NCI-H510A treated with DMSO at 0.1 percent for 48 hours (cell line): ENCODE results near the gene MBNL2.

Experiments
- DNase-seq: peaks from one replicate; lab custom pipeline; 2025; lab: John Stamatoyannopoulos, UW

MBNL2 gene

GRCh38 chr13:97253581-97254293 lies 31.6 kb downstream of the MBNL2 start:
- no peak for DNase-seq

DNA sequence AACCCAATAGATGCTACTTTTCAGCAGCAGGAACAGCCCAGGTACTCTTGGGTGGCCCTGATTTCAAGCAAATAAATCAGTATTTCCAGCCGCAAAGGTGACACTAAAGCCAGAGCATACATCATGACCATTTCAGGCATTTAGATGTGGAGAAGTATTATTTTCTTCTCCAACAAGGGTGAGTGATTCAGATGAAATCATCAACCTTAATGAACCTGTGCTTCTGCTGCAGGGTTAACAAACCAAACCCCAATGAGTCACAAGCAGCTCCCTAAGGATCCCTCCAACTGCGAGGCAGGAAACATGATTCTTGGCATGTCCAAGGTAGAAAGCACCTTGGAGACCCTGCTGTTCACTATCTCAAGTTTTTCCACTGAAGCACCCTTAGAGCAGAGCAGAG lies 32.7 kb downstream of the MBNL2 start:
- no peak for DNase-seq

DNA sequence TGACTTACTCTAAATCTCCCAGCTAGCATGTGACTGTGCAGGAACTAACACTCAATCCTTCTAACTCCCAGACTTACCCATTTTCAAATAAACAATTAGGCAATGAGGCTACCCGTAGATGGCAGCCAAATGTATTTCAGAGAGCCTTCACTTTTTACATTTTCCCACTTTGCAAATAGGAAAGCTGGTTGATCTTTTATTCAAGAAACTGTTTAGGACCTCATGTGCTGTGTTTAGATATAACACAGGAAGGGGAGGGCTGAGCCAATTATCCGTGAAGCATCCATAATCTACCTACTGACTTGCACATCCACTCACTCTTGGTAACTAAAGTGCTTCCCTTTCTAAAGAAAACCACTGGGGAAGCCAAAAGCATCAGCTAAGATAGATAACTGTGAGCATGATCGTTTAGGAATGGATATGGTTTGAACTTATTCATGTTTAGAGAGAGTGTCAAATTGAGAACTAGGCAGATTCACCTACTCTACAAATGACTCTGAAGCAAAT lies 33.4 kb downstream of the MBNL2 start:
- no peak for DNase-seq

DNA sequence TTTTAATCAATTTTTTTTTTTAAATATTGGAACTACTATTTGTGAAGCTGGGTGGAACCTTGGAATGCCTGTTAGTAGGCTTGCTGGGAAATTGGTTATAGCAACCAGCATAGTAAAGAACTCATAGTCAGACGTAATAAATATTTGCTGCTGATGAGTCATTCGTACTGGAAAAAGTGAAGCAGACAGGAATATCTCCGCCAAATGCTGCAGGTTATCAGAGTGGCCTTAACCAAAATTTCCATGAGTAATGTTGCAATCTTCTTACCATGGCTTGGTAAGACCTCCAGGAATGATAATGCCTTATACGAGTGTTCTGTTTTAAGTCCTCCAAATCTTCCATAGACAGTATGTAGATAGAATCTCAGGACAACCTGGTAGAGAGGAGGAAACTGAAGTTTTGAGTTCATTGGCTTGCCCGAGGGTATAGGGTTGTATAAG lies 34.2 kb downstream of the MBNL2 start:
- DNase-seq, result no peak

GRCh38 chr13:97257228-97257755 lies 35.2 kb downstream of the MBNL2 start:
- DNase-seq, result peak; percentile 31

GRCh38 chr13:97257800-97258799 lies 36.0 kb downstream of the MBNL2 start:
- DNase-seq, result no peak

DNA sequence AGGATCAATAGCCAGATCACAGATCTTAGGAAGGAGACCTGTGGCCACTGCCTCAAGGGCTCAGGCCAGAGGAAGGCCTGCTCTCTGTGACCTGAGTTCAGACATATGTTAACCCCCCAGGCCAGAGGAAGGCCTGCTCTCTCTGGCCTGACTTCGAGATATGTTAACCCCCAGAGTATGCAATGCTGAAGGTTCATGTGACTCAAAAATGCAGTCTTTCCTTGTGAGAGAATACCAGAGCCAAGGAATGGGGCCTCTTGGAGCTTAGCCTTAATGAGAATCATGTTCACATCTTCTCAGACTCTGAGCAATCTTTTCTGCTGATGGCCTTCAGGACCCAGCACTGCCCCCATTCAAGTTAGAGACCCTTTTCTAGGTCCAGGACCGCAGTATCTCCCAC lies 36.7 kb downstream of the MBNL2 start:
- DNase-seq, result no peak

DNA sequence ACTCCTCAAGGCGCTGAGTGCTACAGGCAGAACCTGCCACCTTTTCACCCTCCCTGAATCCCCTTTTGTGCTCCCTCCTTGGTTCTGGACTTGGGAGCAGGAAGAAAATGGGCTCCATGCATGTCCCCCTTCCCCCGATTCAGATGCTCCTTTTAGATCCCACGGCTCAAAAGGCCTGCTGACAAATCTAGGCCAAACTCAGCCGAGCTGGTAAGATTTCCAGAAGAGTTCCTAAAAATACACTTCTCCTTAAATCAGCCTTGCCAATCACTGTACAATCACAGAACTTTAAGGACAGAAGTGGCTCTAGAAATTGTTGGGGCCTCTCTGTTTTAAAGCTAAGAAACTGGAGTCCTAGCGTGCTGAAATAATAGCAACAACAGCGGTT lies 37.3 kb downstream of the MBNL2 start:
- DNase-seq, result no peak

DNA sequence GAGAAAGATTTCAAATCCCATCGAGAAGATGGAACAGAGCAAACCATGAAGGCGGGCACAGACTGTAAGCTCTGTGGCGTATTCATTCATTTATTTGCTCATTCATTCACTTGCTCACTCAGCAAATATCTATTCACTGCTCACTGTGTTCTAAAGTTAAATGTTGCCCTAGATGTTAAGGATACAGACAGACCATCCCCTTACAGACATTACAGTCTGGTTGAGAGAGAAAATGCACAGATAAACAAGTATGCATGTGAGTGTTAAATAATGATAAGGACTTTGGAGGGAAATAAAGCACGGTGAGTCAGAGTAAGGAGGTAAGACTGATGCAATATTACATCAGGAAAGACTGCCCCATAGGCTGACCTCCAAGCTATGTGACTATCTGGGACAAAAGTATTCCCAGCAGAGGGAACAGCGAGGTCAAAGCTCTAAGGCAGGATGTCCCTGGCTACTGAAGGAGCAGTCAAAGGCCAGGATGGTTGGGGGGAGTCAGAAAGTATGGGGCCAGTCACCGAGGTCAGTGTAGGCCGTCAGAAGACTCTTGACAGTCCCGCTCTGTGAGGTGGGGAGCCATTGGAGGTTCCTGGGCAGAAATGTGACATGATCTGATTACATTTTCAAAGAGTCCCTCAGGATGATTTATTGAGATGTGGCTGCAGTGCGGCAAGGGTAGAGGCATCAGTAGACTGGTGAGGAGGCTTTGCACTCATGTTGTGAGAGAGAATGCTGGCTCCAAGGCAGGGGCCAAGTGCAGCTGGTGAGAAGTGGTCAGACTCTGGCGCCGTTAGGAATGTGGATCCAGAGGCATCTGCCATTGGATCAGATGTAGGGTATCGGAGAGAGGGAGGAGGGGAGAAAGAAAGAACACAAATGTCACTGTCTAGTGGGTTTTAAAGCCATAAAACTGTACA lies 37.9 kb downstream of the MBNL2 start:
- no peak for DNase-seq

DNA sequence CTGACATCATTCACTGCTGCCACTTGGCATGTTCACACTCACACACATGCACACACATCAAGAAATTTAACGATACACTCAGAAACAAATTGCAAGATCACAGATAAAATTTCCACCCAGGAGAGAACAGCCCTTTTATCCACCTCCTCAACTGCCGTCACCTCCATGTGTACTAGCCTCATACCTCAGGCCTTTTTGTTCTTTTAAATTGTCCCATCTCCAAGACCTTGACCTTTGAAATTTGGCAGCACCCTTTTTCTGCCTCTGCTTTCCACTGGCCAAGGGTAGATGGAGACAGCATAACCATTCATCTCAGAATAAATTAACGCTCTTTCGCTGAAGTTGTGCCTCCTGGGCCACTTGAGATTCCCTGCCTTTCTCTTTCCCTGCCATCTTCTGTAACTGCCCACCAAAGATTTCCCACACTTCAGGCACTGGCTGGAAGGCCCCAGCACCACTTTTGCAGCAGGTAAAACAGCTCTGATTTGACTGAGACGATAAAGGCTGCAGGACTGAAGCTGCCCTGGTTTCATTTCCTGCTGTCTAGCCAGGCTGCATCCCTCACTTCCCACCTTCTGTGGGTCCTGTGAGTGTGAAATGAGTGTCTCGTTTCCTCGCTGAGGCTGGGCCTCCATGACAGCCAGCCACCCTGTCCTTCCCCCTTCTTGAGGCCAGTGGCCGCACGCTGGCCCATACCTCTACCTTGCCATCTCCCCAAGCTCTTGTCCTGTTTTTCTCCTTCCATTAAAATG lies 39.3 kb downstream of the MBNL2 start:
- no peak for DNase-seq

GRCh38 chr13:97262058-97262457 lies 39.9 kb downstream of the MBNL2 start:
- DNase-seq, result no peak

GRCh38 chr13:97263160-97263559 lies 41.0 kb downstream of the MBNL2 start:
- no peak for DNase-seq

DNA sequence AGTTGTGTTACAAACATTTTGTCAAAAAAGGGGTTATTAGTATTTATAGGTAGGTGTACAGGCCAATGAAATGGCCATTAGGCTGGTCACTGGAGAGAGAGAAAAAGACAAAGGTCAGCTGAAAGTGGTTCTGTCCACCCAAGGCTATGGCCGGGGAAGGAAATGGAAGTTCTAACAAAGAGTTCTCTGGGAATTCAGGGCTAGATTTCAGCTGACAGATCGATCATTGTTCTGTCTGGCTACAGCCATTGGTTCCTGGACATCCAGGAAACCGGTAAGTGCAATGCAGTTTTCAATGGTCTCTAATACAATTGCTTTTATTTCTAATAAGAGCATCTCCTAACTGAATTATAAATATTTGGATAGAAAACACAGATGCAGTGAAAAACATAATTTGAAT lies 42.5 kb downstream of the MBNL2 start:
- no peak for DNase-seq

DNA sequence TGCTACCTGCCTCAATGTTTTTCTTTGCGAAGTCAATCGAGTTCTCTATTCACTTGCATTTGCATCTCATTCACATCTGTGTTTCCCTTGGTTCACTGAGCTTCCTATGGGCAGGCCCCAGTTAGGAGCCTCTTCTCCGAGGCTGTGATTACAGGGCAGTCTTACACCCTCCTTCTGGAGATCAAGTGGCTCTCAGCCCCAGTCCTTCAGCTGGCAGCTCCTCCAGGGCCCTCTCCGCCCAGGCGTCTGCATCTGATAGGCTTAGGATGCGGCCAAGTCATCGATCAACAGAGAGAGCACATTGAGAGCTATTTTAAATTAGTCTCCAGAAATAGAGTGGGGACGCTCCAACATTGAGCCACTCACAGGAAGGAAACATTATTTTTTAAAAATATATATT lies 44.2 kb downstream of the MBNL2 start:
- DNase-seq, result no peak

DNA sequence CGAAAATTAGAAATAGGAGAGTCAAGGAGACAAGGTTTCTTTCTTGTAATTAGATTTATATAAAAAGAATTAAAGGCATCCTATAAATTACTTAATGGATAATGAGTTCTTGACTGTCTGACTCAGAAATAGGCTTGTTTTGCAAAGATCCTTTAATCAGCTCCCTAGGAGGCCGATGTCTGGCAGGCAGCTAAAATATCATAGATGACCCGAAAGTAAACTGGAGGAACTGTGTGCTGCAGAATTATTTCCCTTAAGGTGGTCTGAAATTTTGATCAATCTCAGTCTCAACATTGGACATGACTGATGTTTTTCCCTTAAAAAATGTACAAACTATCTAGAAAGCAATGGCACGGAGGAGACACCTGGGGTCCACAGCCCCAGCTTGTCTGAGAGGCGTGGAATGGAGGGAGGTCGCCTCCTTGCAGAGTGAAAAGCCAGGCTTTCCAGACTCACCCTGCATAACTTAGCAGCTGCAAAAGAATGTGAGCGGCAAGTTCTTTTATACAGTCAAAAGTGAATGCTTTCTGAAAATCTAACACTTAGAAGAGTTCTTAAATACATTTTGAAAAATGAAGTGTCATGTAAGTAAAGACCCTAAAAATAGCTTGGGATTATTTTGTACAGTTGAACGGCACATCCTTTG lies 44.8 kb downstream of the MBNL2 start:
- no peak for DNase-seq

DNA sequence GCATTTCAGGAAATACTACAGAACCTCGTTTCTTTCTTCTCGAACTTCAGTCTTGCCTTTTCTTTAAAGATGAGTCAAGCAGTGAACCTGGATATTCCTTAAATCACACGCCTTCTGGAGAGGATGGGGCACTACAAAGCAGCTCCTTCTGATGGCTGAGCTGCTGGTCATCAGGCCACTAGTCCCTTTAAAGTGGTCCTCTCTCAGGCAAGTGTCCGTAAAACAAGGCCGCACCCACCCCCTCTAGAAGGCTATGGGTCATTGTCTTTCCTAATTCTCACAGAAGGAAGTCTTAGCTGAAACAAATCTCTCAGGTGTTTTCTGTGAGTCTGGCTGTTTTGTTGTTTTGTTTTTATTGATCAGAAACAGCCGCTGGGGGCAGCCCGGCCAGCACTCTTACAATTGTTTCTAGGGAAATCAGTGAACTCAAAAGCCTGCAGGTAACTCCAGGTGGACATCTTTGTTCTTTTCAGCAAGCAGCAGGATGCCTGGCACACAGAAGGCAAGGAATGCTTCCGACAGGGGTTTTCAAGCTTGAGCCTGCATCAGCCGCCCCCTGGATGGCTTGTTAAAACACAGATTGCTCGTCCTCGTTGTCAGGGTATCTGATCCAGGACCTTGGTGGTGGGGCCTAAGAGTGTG lies 45.4 kb downstream of the MBNL2 start:
- DNase-seq, result no peak

DNA sequence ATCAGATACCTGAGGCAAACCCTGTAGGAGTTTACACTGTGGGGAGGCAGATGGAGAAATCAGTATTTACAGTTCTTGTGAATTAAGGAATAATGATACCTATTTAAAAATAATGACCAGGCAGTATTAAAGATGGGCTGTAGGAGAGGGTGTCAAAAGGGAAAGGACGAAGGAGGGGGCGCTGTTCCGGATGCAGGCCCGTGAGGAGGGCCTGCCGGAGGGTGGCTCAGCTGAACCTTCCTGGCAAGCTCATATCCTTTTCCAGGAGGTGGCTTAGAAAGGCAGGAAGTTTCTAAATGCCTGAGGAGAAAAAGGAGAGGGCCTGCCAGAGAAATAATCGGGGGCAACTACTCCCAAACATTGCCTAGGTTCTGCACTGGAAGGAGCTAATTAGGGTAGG lies 46.6 kb downstream of the MBNL2 start:
- DNase-seq, result no peak

DNA sequence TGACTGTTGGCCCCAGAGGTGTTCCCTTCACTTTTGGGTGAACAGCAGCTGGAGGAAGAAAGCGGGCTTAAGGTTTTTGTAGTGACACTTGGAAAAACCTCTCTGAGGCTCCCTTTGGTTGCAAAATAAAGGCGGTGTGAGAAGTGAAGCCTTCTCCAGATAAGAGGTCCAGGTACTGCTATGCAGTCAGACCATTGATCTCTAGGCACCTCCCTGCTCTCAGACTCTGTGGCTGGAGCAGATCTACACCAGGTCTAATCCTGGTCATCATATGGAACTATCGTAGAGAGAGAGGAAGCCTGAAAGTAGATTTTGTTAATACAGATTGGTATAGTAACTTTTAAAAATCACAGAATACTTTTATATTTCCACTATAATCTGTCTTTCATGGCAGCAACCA lies 47.5 kb downstream of the MBNL2 start:
- no peak for DNase-seq

- DNase-seq, result no peak
Observed at GRCh38 chr13:97272526-97272925, 50.4 kb downstream of the MBNL2 start.

DNA sequence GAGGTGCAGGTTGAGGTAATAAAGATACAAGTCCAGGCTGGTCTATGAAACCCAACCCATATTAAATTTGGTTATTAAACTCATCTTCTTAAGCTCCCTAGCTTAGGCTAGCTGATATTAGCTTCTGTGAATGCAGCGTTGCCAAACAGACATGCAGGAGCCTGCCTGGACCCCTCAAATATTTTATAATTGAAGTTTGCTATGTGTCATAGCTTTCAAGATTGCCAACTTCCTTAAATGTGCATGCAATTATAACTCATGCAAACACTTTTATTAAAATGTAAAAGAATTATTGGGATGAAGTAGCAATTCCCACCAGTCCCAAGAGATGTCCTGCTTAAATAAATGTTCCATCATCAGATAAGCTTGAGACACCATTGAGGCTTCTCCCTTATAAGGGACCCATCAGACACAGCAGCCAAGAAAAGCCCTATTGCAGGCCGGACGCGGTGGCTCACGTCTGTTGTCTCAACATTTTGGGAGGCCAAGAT lies 51.3 kb downstream of the MBNL2 start:
- DNase-seq, result no peak
